B cell (primary cell): ENCODE measurements around the gene DUSP18. TPM values are rescaled to one million over a fixed set of nuclear protein-coding genes. Genes with fewer than 3 reads are reported as not detected.

Experiments used
- ATAC-seq: fragments of 200-7000 bp; cut with Tn5 transposase; one replicate; pipeline ENCODE4 v1.10.0; 2021; ENCODE audit warnings: low read depth, mild to moderate bottlenecking, moderate number of reproducible peaks, moderate library complexity
- CTCF ChIA-PET: fragments of 350-600 bp; sonication (Branson Sonifier 250); formaldehyde crosslinking; loops from one replicate; lab custom pipeline; 2021; ENCODE audit warnings: antibody characterized with exemption, inconsistent platforms; lab: Charles Lee
- POLR2A ChIA-PET: fragments of 350-600 bp; sonication (Branson Sonifier 250); formaldehyde crosslinking; loops from one replicate; lab custom pipeline; 2021; ENCODE audit warnings: antibody characterized with exemption; lab: Charles Lee
- DNase-seq: peaks from one replicate; pipeline ENCODE4 v3.0.0; 2013
- H2AFZ ChIP-seq: 2 replicates; pipeline ENCODE4 v1.6.1; 2012; ENCODE audit warnings: mild to moderate bottlenecking, low read depth, low read length; ENCODE audit not compliant: insufficient read depth, poor library complexity, severe bottlenecking
- H3K27ac ChIP-seq, 2 donors: 1 replicate in 1 of 2; 2 replicates in 1 of 2; pipeline ENCODE4 v1.5.1; 2012 to 2013; ENCODE audit warnings: low read length in 2 of 2, mild to moderate bottlenecking in 2 of 2, moderate library complexity in 1 of 2
- H3K27me3 ChIP-seq, 4 experiments: fragments of 200-600 bp in 1 of 4; sonication (generic) in 1 of 4; replicated peaks in 1 of 4; 1 replicate in 2 of 4; 2 replicates in 2 of 4; pipeline versions ENCODE4 v1.6.1 to v1.7.0; 2013 to 2016; ENCODE audit warnings: low read length in 3 of 4, mild to moderate bottlenecking in 2 of 4, mixed read lengths in 1 of 4, moderate library complexity in 1 of 4; ENCODE audit not compliant: insufficient read depth in 4 of 4, control insufficient read depth in 3 of 4; ENCODE audit errors: control extremely low read depth in 1 of 4
- H3K36me3 ChIP-seq, 2 experiments: replicated peaks in 1 of 2; 1 replicate in 1 of 2; 2 replicates in 1 of 2; pipeline versions ENCODE4 v1.6.1 to v1.7.1; 2013; ENCODE audit warnings: low read length in 1 of 2; ENCODE audit not compliant: insufficient read depth in 2 of 2, control insufficient read depth in 1 of 2; ENCODE audit errors: control extremely low read depth in 1 of 2, extremely low read depth in 1 of 2
- H3K4me1 ChIP-seq, 2 donors: fragments of 200-600 bp in 1 of 2; sonication (generic) in 1 of 2; 1 replicate in 1 of 2; 2 replicates in 1 of 2; pipeline versions ENCODE4 v1.5.1 to v1.6.1; 2013 to 2017; ENCODE audit warnings: low read length in 2 of 2; ENCODE audit not compliant: control insufficient read depth in 2 of 2, insufficient read depth in 2 of 2
- H3K4me2 ChIP-seq: replicated peaks from 2 replicates; pipeline ENCODE3; 2012; ENCODE audit warnings: mild to moderate bottlenecking, low read depth, low read length; ENCODE audit not compliant: poor library complexity, severe bottlenecking
- H3K4me3 ChIP-seq, 5 experiments: fragments of 200-600 bp in 1 of 5; sonication (generic) in 1 of 5; 1 replicate in 3 of 5; 2 replicates in 2 of 5; pipeline versions ENCODE4 v1.5.1 to v1.7.0; 2011 to 2016; ENCODE audit warnings: low read length in 4 of 5, mild to moderate bottlenecking in 4 of 5, low read depth in 2 of 5, control low read depth in 1 of 5, moderate library complexity in 1 of 5; ENCODE audit not compliant: insufficient read depth in 1 of 5; ENCODE audit errors: control extremely low read depth in 1 of 5, extremely low read depth in 1 of 5
- H3K79me2 ChIP-seq: fragments of 200-600 bp; sonication (generic); one replicate; pipeline ENCODE4 v1.6.0; 2016; ENCODE audit warnings: low read length; ENCODE audit not compliant: control insufficient read depth, insufficient read depth
- H3K9ac ChIP-seq: fragments of 200-600 bp; sonication (generic); 2 replicates; pipeline ENCODE4 v1.6.1; 2017; ENCODE audit warnings: mild to moderate bottlenecking, low read length, moderate library complexity
- H3K9me3 ChIP-seq, 3 donors: one replicate each; pipeline versions ENCODE4 v1.6.1 to v1.7.1; 2013; ENCODE audit warnings: low read length in 2 of 3; ENCODE audit not compliant: control insufficient read depth in 2 of 3, insufficient read depth in 1 of 3; ENCODE audit errors: control extremely low read depth in 1 of 3
- H4K20me1 ChIP-seq: 2 replicates; pipeline ENCODE4 v1.6.0; 2012; ENCODE audit warnings: mild to moderate bottlenecking, low read length; ENCODE audit not compliant: insufficient read depth, control insufficient read depth, poor library complexity, severe bottlenecking
- H3K27ac Mint-ChIP-seq: one replicate; pipeline ENCODE4 v1.8.0; 2021; ENCODE audit warnings: mixed read lengths
- H3K27me3 Mint-ChIP-seq: one replicate; pipeline ENCODE4 v1.8.0; 2021; ENCODE audit warnings: mixed read lengths
- H3K4me1 Mint-ChIP-seq: one replicate; pipeline ENCODE4 v1.8.0; 2021; ENCODE audit warnings: mixed read lengths
- H3K4me3 Mint-ChIP-seq: one replicate; pipeline ENCODE4 v1.8.0; 2021; ENCODE audit warnings: mixed read lengths
- H3K9me3 Mint-ChIP-seq: one replicate; pipeline ENCODE4 v1.8.0; 2022; ENCODE audit warnings: mixed read lengths; ENCODE audit not compliant: insufficient read depth
- EZH2 ChIP-seq: IDR thresholded peaks from 2 replicates; pipeline ENCODE4 v1.6.1; 2012; ENCODE audit warnings: borderline replicate concordance, low read depth, mild to moderate bottlenecking, moderate library complexity, low read length; ENCODE audit not compliant: insufficient read depth, poor library complexity, severe bottlenecking
- WGBS: methylation state at CpG from one replicate; pipeline ENCODE4 v1.1.5; 2013; ENCODE audit warnings: missing lambda C conversion rate; ENCODE audit not compliant: insufficient coverage; 5-methylcytosine and 5-hydroxymethylcytosine counted together
- intact Hi-C: fragments of 100-400 bp; cut with micrococcal nuclease; formaldehyde crosslinking; loops from one replicate; pipeline ENCODE4 v1.10.0; 2022
- polyA plus RNA-seq: library from polyadenylated mRNA; depleted of rRNA; stranded (reverse); fragments of >200 nt; gene quantifications from 2 replicates; pipeline ENCODE4 v1.2.3, GENCODE V29; 2012
- total RNA-seq, 2 donors: library from RNA; stranded (reverse); fragments of 120-200 nt in 1 of 2; gene quantifications; 1 replicate in 1 of 2; 2 replicates in 1 of 2; pipeline versions ENCODE4 v1.2.3 to v1.2.4, GENCODE V29; 2013 to 2022
- TF ChIP-seq, protein P1 (sequence below): fragments of 200-600 bp; IDR thresholded peaks from one replicate; pipeline ENCODE4 v1.8.0; 2022; ENCODE audit warnings: antibody characterized with exemption, mild to moderate bottlenecking

The DUSP18 gene
- total and polyA plus RNA-seq, 2 donors (not counting 1 experiment from before 2014, with no cell fraction given), result 20.6 to 21.2 TPM

DNA sequence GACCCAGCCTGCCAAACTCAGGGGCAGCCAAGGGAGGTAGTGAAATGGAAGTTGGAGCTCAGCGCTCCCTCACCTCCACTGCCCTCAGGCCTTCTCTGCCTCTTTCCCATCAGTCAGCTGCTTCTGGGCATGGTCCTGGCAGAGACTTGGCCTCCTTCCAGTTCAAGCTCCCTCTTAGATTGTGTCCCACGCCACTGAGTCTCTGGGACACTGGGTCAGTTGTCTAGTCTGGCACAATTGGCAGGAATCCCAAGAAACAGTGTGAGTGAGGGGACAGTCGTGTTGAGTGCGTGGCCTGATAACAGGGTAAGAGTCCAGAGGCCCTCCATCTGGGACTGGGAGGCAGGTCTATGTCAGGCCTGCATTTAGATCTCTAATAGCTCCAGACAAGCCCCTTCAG, 39.2 kb downstream of the DUSP18 start:
- POLR2A ChIA-PET, result no interaction called here
- Histone ChIP-seq H2AFZ (no peak overlapping the region), H3K9ac (no peak overlapping the region), H3K36me3 (no peaks in the 10 kb centered on the region), H3K79me2 (no peaks in the 10 kb centered on the region), H4K20me1 (no peaks in the 10 kb centered on the region), H3K27ac (no peak overlapping the region), H3K9me3 (no peaks in the 10 kb centered on the region), H3K4me3 (no peak overlapping the region), H3K27me3 (no peaks in the 10 kb centered on the region), H3K4me1 (no peaks in the 10 kb centered on the region), H3K4me2 (no peak overlapping the region)
- Mint-ChIP-seq H3K27ac (no peak overlapping the region), H3K27me3 (no peaks in the 10 kb centered on the region), H3K4me1 (no peaks in the 10 kb centered on the region), H3K4me3 (no peak overlapping the region), H3K9me3 (no peaks in the 10 kb centered on the region)
- CTCF ChIA-PET, result interaction anchor here (0.6 to 0.8 kb wide), 2 partner anchors 293 to 673 kb away, joined by 3 to 4 read pairs; no protein-coding TSS in a partner anchor
- 86% methylated on average over 2 of the region's 4 CpGs for WGBS
- ATAC-seq (no peak), DNase-seq (no peak)
- intact Hi-C loops, result no loop called here
- no peak for TF ChIP-seq EZH2
- TF ChIP-seq, protein P1, sequence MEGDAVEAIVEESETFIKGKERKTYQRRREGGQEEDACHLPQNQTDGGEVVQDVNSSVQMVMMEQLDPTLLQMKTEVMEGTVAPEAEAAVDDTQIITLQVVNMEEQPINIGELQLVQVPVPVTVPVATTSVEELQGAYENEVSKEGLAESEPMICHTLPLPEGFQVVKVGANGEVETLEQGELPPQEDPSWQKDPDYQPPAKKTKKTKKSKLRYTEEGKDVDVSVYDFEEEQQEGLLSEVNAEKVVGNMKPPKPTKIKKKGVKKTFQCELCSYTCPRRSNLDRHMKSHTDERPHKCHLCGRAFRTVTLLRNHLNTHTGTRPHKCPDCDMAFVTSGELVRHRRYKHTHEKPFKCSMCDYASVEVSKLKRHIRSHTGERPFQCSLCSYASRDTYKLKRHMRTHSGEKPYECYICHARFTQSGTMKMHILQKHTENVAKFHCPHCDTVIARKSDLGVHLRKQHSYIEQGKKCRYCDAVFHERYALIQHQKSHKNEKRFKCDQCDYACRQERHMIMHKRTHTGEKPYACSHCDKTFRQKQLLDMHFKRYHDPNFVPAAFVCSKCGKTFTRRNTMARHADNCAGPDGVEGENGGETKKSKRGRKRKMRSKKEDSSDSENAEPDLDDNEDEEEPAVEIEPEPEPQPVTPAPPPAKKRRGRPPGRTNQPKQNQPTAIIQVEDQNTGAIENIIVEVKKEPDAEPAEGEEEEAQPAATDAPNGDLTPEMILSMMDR, result no peak

DNA sequence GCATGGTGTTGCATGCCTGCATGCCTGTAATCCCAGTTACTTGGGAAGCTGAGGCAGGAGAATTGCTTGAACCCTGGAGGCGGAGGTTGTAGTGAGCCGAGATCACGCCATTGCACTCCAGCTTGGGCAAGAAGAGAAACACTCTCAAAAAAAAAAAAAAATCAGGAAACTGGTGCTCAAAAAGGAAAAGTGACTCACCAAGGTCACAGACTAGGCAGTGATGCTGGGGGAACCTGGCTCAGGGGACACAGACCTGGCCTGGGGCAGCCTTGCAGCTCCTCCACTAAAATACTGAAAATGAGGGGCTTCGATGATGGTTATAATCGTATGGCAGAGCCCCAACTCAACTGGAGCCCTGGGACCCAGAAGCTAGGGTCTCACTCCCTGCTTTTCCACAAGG, 40.2 kb downstream of the DUSP18 start:
- Mint-ChIP-seq H3K27me3 (no peaks in the 10 kb centered on the region), H3K4me1 (no peaks in the 10 kb centered on the region), H3K9me3 (no peaks in the 10 kb centered on the region), H3K27ac (no peak overlapping the region), H3K4me3 (no peak overlapping the region)
- Histone ChIP-seq H3K27ac (no peak overlapping the region), H2AFZ (no peak overlapping the region), H3K9ac (no peak overlapping the region), H4K20me1 (no peaks in the 10 kb centered on the region), H3K27me3 (no peaks in the 10 kb centered on the region), H3K4me2 (no peak overlapping the region), H3K4me3 (no peak overlapping the region), H3K36me3 (no peaks in the 10 kb centered on the region), H3K9me3 (no peaks in the 10 kb centered on the region), H3K79me2 (no peaks in the 10 kb centered on the region), H3K4me1 (no peaks in the 10 kb centered on the region)
- ChIA-PET CTCF (no interaction called here), POLR2A (no interaction called here)
- intact Hi-C loops, result no loop called here
- 97% methylated on average over 5 of the region's 5 CpGs for WGBS
- ATAC-seq, result no peak
- no peak for TF ChIP-seq EZH2
- TF ChIP-seq, protein P1, result no peak
- no peak for DNase-seq
